ENCODE results near the gene PLCB1.

The PLCB1 gene

DNA sequence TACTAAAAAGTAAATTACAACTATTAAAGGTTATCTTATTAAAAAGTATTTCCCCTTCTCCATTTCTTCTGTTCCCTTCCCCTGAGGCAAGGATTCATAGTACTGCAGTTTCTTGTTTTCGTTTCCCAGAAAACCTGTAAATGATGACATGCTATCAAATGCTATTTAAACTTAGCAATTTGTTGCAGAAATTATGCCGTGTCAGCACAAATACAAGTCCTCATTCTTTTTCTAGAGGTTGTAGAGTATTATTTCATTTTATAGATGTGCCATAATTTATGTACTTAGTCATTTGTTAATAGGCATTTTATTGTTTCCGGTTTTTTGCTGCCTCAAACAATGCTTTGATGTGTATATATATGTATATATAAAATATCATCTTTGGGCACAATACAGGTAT, 268.4 kb downstream of the PLCB1 start:
- no CpG with 5 or more reads among the region's 3 CpGs for WGBS, 2 donors (ENCODE audit: extremely low coverage in 2 of 2, insufficient read length in 2 of 2, insufficient replicate concordance in 1 of 2)

GRCh38 chr20:8401556-8401955, 269.5 kb downstream of the PLCB1 start:
- Histone ChIP-seq H4K8ac (ENCODE audit: low read depth, low read length) (no peak overlapping the region), H3K4me1 (ENCODE audit: control insufficient read depth in 2 of 2, insufficient read depth in 1 of 2, low read depth in 1 of 2, low read length in 2 of 2) (no peaks in the 10 kb centered on the region), H3K18ac (ENCODE audit: low read length) (no peak overlapping the region), H2AFZ (ENCODE audit: low read length) (no peak overlapping the region), H2AK5ac (ENCODE audit: low read depth, low read length) (no peak overlapping the region), H3K23ac (ENCODE audit: low read depth, low read length, poor library complexity) (no peak overlapping the region), H3K9ac (ENCODE audit: low read depth, low read length, poor library complexity) (no peak overlapping the region), H3K79me1 (ENCODE audit: low read depth, low read length) (no peaks in the 10 kb centered on the region), H2BK15ac (ENCODE audit: low read length) (no peak overlapping the region), H3K4me2 (ENCODE audit: insufficient read depth, low read length, poor library complexity, severe bottlenecking) (no peak overlapping the region), H4K91ac (ENCODE audit: low read depth, low read length, poor library complexity) (no peak overlapping the region), H3K27ac (replicated peaks; ENCODE audit: low read length) (no peak overlapping the region), H2BK12ac (ENCODE audit: low read length) (no peak overlapping the region), H3K14ac (ENCODE audit: low read length) (no peak overlapping the region), H3K4me3 (ENCODE audit: low read length in 2 of 2) (no peak overlapping the region), H3K9me3 (replicated peaks in 1 of 2; ENCODE audit: control insufficient read depth in 2 of 2, insufficient read depth in 1 of 2, low read depth in 1 of 2, low read length in 2 of 2) (no peaks in the 10 kb centered on the region), H3K4ac (ENCODE audit: low read length) (no peak overlapping the region), H2BK5ac (ENCODE audit: low read length) (no peak overlapping the region), H3K36me3 (replicated peaks in 1 of 2; ENCODE audit: control insufficient read depth in 2 of 2, insufficient read depth in 2 of 2, low read length in 2 of 2) (no peaks in the 10 kb centered on the region), H2BK120ac (ENCODE audit: low read depth, low read length) (no peak overlapping the region), H3K27me3 (ENCODE audit: control insufficient read depth in 3 of 3, insufficient read depth in 3 of 3, low read depth in 1 of 3, low read length in 3 of 3) (no peaks in the 10 kb centered on the region)
- DNase-seq (ENCODE audit: low spot score) = no peak

More for the DNA sequence above, 268.4 kb downstream of the PLCB1 start:
- H3K4me1 ChIP-seq (ENCODE audit: control insufficient read depth in 2 of 2, insufficient read depth in 1 of 2, low read depth in 1 of 2, low read length in 2 of 2) = no peaks in the 10 kb centered on the region
- no peaks in the 10 kb centered on the region for H3K79me1 ChIP-seq (ENCODE audit: low read depth, low read length)
- no peak overlapping the region for H3K14ac ChIP-seq (ENCODE audit: low read length)
- H3K9ac ChIP-seq (ENCODE audit: low read depth, low read length, poor library complexity) = no peak overlapping the region
- no peaks in the 10 kb centered on the region for H3K9me3 ChIP-seq (replicated peaks in 1 of 2; ENCODE audit: control insufficient read depth in 2 of 2, insufficient read depth in 1 of 2, low read depth in 1 of 2, low read length in 2 of 2)
- H3K4ac ChIP-seq (ENCODE audit: low read length) = no peak overlapping the region
- H2BK15ac ChIP-seq (ENCODE audit: low read length) = no peak overlapping the region
- H4K8ac ChIP-seq (ENCODE audit: low read depth, low read length) = no peak overlapping the region
- H2BK5ac ChIP-seq (ENCODE audit: low read length) = no peak overlapping the region
- no peak overlapping the region for H2BK120ac ChIP-seq (ENCODE audit: low read depth, low read length)
- no peak overlapping the region for H2BK12ac ChIP-seq (ENCODE audit: low read length)
- H3K27me3 ChIP-seq (ENCODE audit: control insufficient read depth in 3 of 3, insufficient read depth in 3 of 3, low read depth in 1 of 3, low read length in 3 of 3) = no peaks in the 10 kb centered on the region
- H3K36me3 ChIP-seq (replicated peaks in 1 of 2; ENCODE audit: control insufficient read depth in 2 of 2, insufficient read depth in 2 of 2, low read length in 2 of 2) = no peaks in the 10 kb centered on the region
- no peak overlapping the region for H3K23ac ChIP-seq (ENCODE audit: low read depth, low read length, poor library complexity)
- H3K18ac ChIP-seq (ENCODE audit: low read length) = no peak overlapping the region
- no peak overlapping the region for H3K27ac ChIP-seq (replicated peaks; ENCODE audit: low read length)
- H2AK5ac ChIP-seq (ENCODE audit: low read depth, low read length) = no peak overlapping the region
- no peak overlapping the region for H2AFZ ChIP-seq (ENCODE audit: low read length)
- H3K4me2 ChIP-seq (ENCODE audit: insufficient read depth, low read length, poor library complexity, severe bottlenecking) = no peak overlapping the region
- no peak for DNase-seq (ENCODE audit: low spot score)
- H3K4me3 ChIP-seq (ENCODE audit: low read length in 2 of 2) = no peak overlapping the region
- no peak overlapping the region for H4K91ac ChIP-seq (ENCODE audit: low read depth, low read length, poor library complexity)

- Histone ChIP-seq H3K9ac (ENCODE audit: low read depth, low read length, poor library complexity) (no peak overlapping the region), H2BK5ac (ENCODE audit: low read length) (no peak overlapping the region), H3K9me3 (replicated peaks in 1 of 2; ENCODE audit: control insufficient read depth in 2 of 2, insufficient read depth in 1 of 2, low read depth in 1 of 2, low read length in 2 of 2) (no peaks in the 10 kb centered on the region), H3K79me1 (ENCODE audit: low read depth, low read length) (peaks cover 1% of the 10 kb centered on the region), H3K27me3 (ENCODE audit: control insufficient read depth in 3 of 3, insufficient read depth in 3 of 3, low read depth in 1 of 3, low read length in 3 of 3) (no peaks in the 10 kb centered on the region), H2AK5ac (ENCODE audit: low read depth, low read length) (no peak overlapping the region), H3K27ac (replicated peaks; ENCODE audit: low read length) (no peak overlapping the region), H3K4me2 (ENCODE audit: insufficient read depth, low read length, poor library complexity, severe bottlenecking) (no peak overlapping the region), H3K4ac (ENCODE audit: low read length) (no peak overlapping the region), H3K4me1 (ENCODE audit: control insufficient read depth in 2 of 2, insufficient read depth in 1 of 2, low read depth in 1 of 2, low read length in 2 of 2) (no peaks in the 10 kb centered on the region), H2BK120ac (ENCODE audit: low read depth, low read length) (no peak overlapping the region), H4K91ac (ENCODE audit: low read depth, low read length, poor library complexity) (no peak overlapping the region), H4K8ac (ENCODE audit: low read depth, low read length) (no peak overlapping the region), H3K36me3 (replicated peaks in 1 of 2; ENCODE audit: control insufficient read depth in 2 of 2, insufficient read depth in 2 of 2, low read length in 2 of 2) (no peaks in the 10 kb centered on the region), H2BK12ac (ENCODE audit: low read length) (no peak overlapping the region), H3K14ac (ENCODE audit: low read length) (no peak overlapping the region), H3K4me3 (ENCODE audit: low read length in 2 of 2) (no peak overlapping the region), H3K18ac (ENCODE audit: low read length) (no peak overlapping the region), H2BK15ac (ENCODE audit: low read length) (no peak overlapping the region), H2AFZ (ENCODE audit: low read length) (no peak overlapping the region), H3K23ac (ENCODE audit: low read depth, low read length, poor library complexity) (no peak overlapping the region)
- no CpG with 5 or more reads among the region's 1 CpG for WGBS, 2 donors (ENCODE audit: extremely low coverage in 2 of 2, insufficient read length in 2 of 2, insufficient replicate concordance in 1 of 2)
- DNase-seq (ENCODE audit: low spot score) = no peak
Observed at GRCh38 chr20:8402798-8403197, 270.7 kb downstream of the PLCB1 start.

DNA sequence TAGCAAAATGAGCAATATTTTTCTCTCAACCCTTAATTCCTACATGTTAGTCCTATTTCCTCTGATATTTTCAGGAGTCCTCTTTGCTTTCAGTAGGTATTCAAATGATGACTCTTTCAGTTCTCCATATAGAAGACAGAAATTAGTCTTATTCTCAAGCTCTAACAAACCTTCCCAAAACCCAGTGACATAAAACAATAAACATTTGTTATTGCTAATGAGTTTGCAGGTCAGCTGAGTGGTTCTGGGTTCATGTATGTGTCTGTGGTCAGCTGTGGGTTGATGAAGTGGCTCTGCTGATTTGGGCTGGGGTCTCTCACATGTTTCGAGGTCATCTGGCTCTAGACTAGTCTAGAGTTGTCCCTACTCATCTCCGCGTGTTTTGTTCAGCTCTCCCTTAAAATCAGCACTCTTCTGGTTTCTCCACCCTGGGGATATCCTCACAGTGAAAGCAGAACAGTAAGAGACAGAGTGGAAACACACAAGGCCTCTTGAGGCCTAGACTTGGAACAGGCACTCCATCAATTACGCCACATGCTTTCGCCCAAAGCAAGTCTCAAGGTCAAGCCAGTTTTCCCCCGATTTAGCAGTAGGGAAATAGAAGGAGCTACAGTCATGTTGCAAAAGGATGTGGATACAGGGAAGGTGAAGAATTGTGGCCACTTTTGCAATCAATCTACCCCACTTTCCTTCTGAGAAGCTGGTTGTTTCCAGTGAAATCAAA, 273.0 kb downstream of the PLCB1 start:
- no peak overlapping the region for H3K23ac ChIP-seq (ENCODE audit: low read depth, low read length, poor library complexity)
- no peak overlapping the region for H2AK5ac ChIP-seq (ENCODE audit: low read depth, low read length)
- no CpG with 5 or more reads among the region's 6 CpGs for WGBS, 2 donors (ENCODE audit: extremely low coverage in 2 of 2, insufficient read length in 2 of 2, insufficient replicate concordance in 1 of 2)
- H2BK5ac ChIP-seq (ENCODE audit: low read length) = no peak overlapping the region
- no peak overlapping the region for H2AFZ ChIP-seq (ENCODE audit: low read length)
- no peak for DNase-seq (ENCODE audit: low spot score)
- no peak overlapping the region for H3K14ac ChIP-seq (ENCODE audit: low read length)
- no peak overlapping the region for H2BK12ac ChIP-seq (ENCODE audit: low read length)
- no peaks in the 10 kb centered on the region for H3K36me3 ChIP-seq (replicated peaks in 1 of 2; ENCODE audit: control insufficient read depth in 2 of 2, insufficient read depth in 2 of 2, low read length in 2 of 2)
- no peak overlapping the region for H3K9ac ChIP-seq (ENCODE audit: low read depth, low read length, poor library complexity)
- H3K27me3 ChIP-seq (ENCODE audit: control insufficient read depth in 3 of 3, insufficient read depth in 3 of 3, low read depth in 1 of 3, low read length in 3 of 3) = no peaks in the 10 kb centered on the region
- no peaks in the 10 kb centered on the region for H3K9me3 ChIP-seq (replicated peaks in 1 of 2; ENCODE audit: control insufficient read depth in 2 of 2, insufficient read depth in 1 of 2, low read depth in 1 of 2, low read length in 2 of 2)
- no peak overlapping the region for H4K91ac ChIP-seq (ENCODE audit: low read depth, low read length, poor library complexity)
- H3K18ac ChIP-seq (ENCODE audit: low read length) = no peak overlapping the region
- no peak overlapping the region for H3K4me3 ChIP-seq (ENCODE audit: low read length in 2 of 2)
- H2BK120ac ChIP-seq (ENCODE audit: low read depth, low read length) = no peak overlapping the region
- no peak overlapping the region for H3K4ac ChIP-seq (ENCODE audit: low read length)
- peaks cover 1% of the 10 kb centered on the region for H3K79me1 ChIP-seq (ENCODE audit: low read depth, low read length)
- H2BK15ac ChIP-seq (ENCODE audit: low read length) = no peak overlapping the region
- H3K4me1 ChIP-seq (ENCODE audit: control insufficient read depth in 2 of 2, insufficient read depth in 1 of 2, low read depth in 1 of 2, low read length in 2 of 2) = no peaks in the 10 kb centered on the region
- no peak overlapping the region for H3K27ac ChIP-seq (replicated peaks; ENCODE audit: low read length)
- no peak overlapping the region for H4K8ac ChIP-seq (ENCODE audit: low read depth, low read length)
- no peak overlapping the region for H3K4me2 ChIP-seq (ENCODE audit: insufficient read depth, low read length, poor library complexity, severe bottlenecking)

Data from neuronal stem cell (in vitro differentiated cells).